Stimulated activated CD8-positive, alpha-beta memory T cell treated with anti-CD3 and anti-CD28 coated beads, Interleukin-12 subunit alpha, Interleukin-12 subunit beta, amount 100 ng/mL, for 1 hour (primary cell): Measurements from ENCODE around the gene HOXA10.

Experiments used
- DNase-seq: peaks from one replicate; pipeline ENCODE4 v3.0.0-alpha.2; 2020; ENCODE audit warnings: low read depth

HOXA10 gene

GRCh38 chr7:27165996-27166530 lies 8.1 kb downstream of the HOXA10 start:
- no peak for DNase-seq

- no peak for DNase-seq
These were observed 8.8 kb downstream of the HOXA10 start, which contains the start of gene HOXA9 for GRCh38 chr7:27165089-27165995. Gene HOXA9, minus strand, starts transcription at chr7:27165537. Its CDS starts 80 bp downstream, at chr7:27165457.

DNA sequence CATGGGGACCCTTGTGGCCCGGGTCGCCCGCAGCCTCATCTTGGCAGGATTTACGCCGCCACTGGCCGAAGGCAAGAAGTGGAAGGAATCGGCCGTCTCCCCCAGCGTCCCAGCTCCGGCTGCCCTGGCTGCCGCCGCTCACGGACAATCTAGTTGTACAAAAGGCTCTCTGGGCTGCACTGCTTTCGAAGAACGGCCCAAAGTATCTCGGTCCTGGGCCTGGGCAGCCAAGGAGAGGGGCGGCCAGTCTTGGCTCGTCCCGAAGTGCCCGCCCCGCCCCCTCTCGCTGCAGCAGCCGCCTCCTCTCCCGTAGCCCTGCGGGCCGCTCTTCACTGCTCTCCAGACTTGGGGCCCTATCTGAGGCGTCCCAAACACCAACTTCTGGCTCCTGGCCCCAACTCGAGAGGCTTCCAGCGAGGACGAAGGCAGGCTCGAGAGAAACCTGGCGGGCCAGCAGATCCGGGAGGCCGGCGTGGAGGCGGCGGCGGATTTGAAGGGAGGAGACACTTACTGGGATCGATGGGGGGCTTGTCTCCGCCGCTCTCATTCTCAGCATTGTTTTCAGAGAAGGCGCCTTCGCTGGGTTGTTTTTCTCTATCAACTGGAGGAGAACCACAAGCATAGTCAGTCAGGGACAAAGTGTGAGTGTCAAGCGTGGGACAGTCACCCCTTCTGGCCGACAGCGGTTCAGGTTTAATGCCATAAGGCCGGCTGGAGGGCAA lies 9.6 kb downstream of the HOXA10 start:
- no peak for DNase-seq

DNA sequence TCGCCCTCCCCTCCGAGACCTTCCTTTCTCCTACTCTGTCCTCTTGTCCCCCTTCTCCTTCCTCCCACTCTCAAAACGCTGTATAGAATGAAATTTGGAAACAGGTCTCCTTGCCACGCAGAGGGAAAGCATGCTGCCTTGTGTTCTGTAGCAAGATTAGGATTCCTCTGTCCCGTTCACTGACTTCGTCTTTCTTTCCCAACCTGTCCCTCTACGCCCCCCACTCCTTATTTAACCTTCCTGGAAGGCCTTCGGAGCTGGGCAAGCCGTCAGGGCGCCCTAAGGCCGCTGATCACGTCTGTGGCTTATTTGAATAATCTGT lies 10.1 kb downstream of the HOXA10 start:
- DNase-seq: no peak

DNA sequence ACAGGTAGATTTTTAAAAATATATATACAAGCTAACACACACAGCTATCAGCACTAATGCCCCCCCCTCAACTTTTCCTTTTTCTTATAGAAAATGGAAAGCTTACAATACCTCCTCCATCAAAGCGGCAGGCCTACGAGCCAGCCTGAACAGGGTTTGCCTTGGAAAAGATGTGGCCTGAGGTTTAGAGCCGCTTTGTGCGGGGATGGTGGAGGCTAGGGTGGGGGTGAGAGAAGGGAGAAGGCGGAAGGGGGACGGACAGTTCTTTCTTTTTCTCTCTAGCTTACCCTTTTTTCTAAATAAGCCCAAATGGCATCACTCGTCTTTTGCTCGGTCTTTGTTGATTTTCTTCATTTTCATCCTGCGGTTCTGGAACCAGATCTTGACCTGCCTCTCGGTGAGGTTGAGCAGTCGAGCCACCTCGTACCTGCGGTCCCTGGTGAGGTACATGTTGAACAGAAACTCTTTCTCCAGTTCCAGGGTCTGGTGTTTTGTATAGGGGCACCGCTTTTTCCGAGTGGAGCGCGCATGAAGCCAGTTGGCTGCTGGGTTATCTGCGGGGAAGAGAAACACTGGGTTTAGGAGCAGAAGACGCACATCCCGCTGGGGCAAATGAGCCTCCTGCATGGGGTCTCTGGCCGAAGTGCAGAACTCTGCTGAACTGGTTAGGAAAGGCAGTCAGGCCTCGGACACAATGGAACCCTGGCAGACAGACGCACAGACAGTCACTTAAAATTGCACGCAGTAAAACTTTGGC lies 10.7 kb downstream of the HOXA10 start:
- no peak for DNase-seq

GRCh38 chr7:27162561-27163287 lies 11.4 kb downstream of the HOXA10 start:
- DNase-seq: no peak

GRCh38 chr7:27161721-27162560 lies 12.2 kb downstream of the HOXA10 start:
- DNase-seq: no peak

DNA sequence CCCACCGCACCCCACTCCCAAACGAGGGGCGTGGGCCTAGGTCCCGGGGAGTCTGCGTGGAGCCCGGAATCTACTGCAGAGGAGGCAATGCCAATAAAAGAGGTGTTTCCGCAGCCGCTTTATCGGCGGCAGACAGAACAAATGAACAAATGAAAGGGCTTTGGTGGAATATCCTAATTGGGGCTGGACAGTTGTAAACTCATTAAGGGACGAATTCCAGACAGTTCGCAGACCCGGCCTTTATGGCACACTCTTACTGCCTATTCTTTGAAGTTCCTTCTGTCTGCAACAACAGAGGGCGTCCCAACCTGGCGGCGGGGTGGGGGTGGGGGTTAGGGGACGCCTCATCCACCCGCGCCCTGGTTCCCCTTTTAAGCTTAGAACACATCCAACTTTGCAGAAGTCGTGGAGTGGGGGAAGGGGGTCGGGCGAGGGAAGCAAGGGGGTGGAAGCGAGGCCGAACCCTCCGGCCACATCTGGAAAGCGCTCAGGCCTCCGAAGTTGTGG lies 12.9 kb downstream of the HOXA10 start:
- DNase-seq: no peak

GRCh38 chr7:27160546-27161213 lies 13.4 kb downstream of the HOXA10 start:
- DNase-seq: peak; percentile 80

DNA sequence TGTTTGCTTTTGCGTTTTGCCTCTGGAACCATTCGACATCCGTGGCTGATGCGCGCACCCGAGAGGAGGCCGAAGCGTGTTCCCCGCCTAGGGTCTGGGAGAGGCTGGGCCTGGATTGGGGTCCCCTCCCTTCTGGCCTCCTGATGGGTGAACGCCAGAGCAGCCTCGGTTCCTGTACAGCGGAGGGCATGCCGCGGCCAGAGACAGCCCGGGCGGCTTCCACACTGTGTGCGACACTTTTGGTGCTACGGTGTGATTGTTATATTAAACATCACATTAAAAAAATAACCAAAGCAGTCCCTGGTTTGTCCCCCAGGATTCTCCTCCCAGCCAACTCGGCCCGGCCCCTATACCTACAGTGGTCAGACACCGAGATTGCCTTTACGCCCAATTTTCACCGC lies 14.0 kb downstream of the HOXA10 start:
- DNase-seq: no peak

- no peak for DNase-seq
These were observed 14.6 kb downstream of the HOXA10 start for GRCh38 chr7:27159266-27160144.

DNA sequence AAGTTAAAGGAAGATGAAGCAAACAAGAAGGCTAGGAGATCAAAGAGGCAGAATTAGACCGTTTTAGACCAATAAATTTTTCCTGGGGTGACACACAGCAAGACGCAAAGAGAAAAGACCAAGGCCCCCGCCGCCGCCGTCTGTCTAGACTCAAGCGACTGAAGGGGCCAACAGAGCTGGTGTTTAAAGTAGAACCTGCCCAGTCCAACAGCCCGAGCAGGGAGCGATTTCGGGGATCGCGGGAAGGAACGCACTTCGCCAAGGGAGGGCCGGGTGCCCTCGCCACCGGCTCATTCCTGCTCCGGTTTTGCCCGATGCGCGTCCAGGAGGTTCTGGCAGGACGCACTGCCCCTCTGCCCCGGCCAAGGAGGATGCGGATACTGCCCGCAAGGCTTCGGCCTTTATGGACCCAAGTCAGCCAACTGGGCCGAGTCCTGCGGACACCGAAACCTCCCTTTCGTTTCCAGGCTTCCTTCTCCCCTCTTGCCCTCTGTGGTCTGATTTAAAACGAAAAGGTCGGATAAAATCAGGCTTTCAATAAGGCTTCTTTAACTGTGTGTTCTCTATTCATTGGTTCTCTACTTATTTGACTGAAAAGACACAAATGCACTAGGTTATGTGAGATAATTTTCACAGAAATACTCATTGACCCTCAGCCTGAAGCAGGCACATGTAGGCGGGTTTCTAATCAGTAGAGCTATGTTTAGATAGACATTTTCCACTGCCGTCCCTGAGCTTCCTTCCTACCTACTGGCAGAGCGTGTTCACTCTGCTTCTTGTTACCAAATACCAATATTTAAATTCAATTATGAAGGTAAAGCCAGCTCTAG lies 15.5 kb downstream of the HOXA10 start:
- no peak for DNase-seq

- DNase-seq: no peak
These were observed 16.3 kb downstream of the HOXA10 start for GRCh38 chr7:27157702-27158431.

DNA sequence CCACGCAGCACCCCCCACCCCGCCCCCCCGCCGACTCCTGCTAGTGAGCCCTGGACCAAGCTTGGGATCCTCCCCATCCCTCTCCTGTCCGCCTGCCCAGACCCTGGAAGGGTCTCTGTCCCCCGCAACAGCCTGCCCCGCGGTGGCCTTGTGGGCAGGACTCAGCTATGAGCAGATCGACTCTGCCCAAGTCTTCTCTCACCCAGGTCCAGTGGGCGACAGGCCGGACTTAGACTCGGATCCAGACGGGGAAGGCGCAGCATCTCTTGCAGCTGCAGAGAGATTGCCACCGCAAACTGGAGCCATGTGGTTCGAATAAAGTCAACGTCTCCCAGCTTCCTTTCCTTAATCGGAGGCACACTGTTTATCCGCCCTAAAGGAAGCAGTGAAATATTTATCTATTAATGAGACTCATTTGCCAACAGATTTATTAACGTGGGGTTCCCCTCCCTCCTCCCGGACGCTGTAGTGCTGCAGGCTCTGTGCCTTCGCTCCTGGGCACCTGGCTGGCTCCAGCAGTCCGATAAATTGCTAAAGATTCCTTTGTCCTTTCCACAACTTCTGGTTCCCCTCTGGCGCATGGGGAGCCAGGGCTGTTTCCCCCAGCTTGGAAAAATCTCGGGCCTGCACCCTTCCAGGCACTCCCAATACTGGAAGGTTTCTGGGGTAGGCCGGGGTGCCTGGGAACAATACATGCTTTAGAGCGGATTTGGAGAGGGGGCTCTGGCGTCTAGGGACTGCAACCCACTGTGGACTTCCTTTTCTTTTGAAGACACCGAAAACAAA lies 17.0 kb downstream of the HOXA10 start:
- DNase-seq: no peak

DNA sequence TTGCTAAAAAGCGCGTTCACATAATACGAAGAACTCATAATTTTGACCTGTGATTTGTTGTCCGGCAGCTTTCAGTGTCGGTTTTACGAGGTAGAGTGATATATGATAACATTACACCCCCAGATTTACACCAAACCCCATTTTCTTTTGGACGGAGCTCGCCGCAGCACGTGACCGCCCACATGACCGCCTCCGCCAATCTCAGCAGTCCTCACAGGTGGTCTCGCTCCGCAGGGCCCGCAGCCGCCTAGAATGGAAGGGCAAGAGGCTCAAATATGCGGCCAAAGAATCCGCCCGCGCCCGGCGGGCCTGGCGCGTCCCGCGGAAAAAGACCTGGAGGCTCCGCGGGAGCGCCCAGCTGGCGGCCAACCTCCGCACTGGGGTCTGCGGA lies 17.6 kb downstream of the HOXA10 start, which contains the start of gene HOXA7:
HOXA7 (minus strand) TSS at position 168 of the 391 bp plus-strand sequence; CDS start at position 38, 130 bp downstream.
- no peak for DNase-seq

DNA sequence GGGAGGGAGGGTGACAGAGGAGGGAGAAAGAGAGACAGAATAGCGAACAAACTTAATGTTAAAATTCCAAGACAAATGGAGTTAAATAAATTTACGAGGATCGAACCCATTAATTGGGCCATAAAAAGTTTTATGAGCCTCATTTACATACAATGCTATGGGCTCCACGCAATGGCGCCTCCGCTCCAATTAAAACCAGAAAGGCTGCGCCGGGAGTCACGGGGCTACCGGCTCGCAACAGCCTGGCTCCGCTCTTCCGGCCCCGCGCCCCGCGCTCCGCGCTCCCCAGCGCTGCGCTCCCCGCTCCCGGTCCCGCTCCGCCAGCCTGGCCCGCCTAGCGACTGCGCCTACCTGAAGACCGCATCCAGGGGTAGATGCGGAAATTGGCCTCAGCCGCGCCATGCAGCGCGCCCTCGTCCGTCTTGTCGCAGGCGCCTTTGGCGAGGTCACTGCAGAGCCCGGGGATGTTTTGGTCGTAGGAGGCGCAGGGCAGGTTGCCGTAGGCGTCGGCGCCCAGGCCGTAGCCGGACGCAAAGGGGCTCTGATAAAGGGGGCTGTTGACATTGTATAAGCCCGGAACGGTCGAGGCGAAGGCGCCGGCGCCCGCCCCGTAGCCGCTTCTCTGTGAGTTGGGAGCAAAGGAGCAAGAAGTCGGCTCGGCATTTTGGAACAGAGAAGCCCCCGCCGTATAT lies 18.2 kb downstream of the HOXA10 start:
- DNase-seq: no peak
